ENCODE results near the gene GPATCH2.
"Not testable (repeated sequence)": the region's sequence is repeated elsewhere in the genome, so short reads cannot be mapped to it uniquely, and the experiment has no call there.

The GPATCH2 gene

DNA sequence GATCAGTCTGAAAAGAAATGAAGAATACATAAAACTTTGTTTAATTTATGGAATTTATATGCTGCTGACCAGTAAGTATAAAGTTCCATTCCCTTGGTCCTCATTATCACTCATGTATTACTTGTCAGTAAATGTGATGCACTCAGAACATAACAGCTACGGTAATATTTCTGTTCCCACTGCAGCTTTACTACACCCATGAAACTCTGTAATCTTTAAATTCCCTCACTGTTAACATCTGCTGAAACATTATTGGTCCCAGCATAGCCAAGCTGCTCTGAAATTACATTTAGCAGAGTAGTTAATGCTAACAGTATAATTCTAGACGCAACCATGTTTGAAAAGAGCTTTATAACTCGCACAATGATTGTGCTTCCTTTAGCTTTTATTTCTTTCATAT lies 238.4 kb downstream of the GPATCH2 start:
- DNase-seq (ENCODE audit: low read depth), result no peak
- TF ChIP-seq, protein P1, sequence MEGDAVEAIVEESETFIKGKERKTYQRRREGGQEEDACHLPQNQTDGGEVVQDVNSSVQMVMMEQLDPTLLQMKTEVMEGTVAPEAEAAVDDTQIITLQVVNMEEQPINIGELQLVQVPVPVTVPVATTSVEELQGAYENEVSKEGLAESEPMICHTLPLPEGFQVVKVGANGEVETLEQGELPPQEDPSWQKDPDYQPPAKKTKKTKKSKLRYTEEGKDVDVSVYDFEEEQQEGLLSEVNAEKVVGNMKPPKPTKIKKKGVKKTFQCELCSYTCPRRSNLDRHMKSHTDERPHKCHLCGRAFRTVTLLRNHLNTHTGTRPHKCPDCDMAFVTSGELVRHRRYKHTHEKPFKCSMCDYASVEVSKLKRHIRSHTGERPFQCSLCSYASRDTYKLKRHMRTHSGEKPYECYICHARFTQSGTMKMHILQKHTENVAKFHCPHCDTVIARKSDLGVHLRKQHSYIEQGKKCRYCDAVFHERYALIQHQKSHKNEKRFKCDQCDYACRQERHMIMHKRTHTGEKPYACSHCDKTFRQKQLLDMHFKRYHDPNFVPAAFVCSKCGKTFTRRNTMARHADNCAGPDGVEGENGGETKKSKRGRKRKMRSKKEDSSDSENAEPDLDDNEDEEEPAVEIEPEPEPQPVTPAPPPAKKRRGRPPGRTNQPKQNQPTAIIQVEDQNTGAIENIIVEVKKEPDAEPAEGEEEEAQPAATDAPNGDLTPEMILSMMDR (IDR thresholded peaks at IDR 0.05; ENCODE audit: insufficient read depth, low read depth, low read length, missing control alignments), result no peak

DNA sequence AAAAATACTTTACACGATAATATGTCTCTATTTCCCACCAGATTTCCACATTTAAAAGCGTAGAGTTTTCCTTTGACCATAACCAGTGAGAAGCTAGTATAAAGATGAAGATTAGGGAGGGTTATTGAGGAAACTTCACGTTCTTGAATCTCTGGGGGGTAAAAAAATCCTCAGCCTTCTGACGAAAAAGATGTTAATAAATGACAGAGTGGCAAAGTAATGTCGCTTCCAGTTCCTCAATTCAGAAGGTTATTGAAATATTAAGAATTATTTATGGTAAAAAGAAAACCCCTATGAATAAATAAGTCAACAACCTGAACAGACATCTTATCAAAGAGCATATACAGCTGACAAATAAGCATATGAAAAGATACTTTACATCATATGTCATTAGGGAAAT lies 241.0 kb downstream of the GPATCH2 start:
- TF ChIP-seq, protein P1 (IDR thresholded peaks at IDR 0.05; ENCODE audit: insufficient read depth, low read depth, low read length, missing control alignments), result no peak
- H3K4me3 ChIP-seq (ENCODE audit: low read depth, low read length), result no peak overlapping the region
- no peak for DNase-seq (ENCODE audit: low read depth)

More for the DNA sequence above, 238.4 kb downstream of the GPATCH2 start:
- no peak overlapping the region for H3K4me3 ChIP-seq (ENCODE audit: low read depth, low read length)

DNA sequence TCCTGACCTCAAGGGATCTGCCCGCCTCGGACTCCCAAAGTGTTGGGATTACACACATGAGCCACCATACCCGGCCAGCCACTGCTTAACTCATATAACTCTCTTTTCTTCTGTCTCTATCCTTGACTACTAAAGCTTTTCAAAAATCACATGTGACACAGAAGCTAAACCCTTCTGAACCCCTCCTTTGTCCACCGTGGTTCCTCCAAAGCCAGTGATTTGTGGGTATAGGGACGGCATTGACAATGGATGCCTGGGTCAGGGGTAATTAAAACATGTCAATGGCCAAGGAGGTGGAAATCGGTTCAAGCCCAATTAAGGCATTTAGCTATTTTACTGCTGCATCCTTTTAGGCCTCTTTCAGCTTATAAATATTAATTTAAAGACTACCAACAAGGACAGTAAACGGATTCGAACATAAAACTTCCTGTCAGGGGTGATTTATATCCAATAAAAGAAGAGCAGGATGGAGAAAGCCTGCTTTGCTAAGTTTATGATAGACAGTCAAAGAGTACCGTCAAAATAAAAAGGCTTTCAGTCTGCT lies 242.3 kb downstream of the GPATCH2 start:
- TF ChIP-seq, protein P1 (IDR thresholded peaks at IDR 0.05; ENCODE audit: insufficient read depth, low read depth, low read length, missing control alignments), result no peak
- H3K4me3 ChIP-seq (ENCODE audit: low read depth, low read length), result no peak overlapping the region
- no peak for DNase-seq (ENCODE audit: low read depth)

DNA sequence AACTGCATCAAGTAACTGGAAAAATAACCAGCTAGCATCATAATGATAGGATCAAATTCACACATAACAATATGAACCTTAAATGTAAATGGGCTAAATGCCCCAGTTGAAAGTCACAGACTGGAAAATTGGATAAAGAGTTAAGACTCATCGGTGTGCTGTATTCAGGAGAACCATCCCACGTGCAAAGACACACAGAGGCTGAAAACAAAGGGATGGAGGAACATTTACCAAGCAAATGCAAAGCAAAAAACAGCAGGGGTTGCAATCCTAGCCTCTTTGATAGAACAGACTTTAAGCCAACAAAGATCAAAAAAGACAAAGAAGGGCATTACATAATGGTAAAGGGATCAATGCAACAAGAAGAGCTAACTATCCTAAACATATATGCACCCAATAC lies 249.1 kb downstream of the GPATCH2 start:
- not testable (repeated sequence) for H3K4me3 ChIP-seq (ENCODE audit: low read depth, low read length); DNase-seq (ENCODE audit: low read depth)

DNA sequence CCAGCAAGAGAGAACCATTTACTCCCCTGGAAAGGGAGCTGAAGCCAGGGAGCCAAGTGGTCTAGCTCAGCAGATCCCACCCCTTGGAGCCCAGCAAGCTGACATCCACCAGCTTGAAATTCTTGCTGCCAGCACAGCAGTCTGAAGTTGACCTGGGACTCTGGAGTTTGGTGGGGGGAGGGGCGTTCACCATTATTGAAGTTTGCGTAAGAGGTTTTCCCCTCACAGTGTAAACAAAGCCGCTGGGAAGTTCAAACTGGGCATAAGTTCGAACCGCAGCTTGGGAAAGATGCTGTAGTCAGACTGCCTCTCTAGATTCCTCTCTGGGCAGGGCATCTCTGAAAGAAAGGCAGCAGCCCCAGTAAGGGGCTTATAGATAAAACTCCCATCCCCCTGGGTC lies 251.1 kb downstream of the GPATCH2 start:
- DNase-seq (ENCODE audit: low read depth), result not testable (repeated sequence)

DNA sequence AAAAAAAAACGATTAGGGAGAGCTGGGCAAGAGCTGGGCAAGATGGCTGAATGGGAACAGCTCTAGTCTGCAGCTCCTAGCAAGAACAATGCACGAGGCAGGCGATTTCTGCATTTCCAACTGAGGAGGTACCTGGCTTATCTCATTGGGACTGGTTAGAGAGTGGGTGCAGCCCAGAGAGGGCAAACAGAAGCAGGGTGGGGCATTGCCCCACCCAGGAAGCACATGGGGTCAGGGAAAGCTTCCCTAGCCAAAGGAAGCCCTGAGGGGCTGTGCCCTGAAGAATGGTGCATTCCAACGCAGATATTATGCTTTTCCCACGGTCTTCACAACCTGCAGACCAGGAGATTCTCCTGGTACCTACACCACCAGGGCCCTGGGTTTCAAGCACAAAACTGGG lies 251.6 kb downstream of the GPATCH2 start:
- DNase-seq (ENCODE audit: low read depth), result no peak
- H3K4me3 ChIP-seq (ENCODE audit: low read depth, low read length), result no peak overlapping the region
- TF ChIP-seq, protein P1 (IDR thresholded peaks at IDR 0.05; ENCODE audit: insufficient read depth, low read depth, low read length, missing control alignments), result no peak

More for the DNA sequence above, 251.1 kb downstream of the GPATCH2 start:
- not testable (repeated sequence) for H3K4me3 ChIP-seq (ENCODE audit: low read depth, low read length)

Data from GM12865 (cell line).